IPS-20b (cell line): ENCODE data around the gene USP53.

ENCODE experiments used
- H3K27ac ChIP-seq: one replicate; pipeline ENCODE4 v1.5.1; 2013; ENCODE audit warnings: low read length
- H3K27me3 ChIP-seq: 2 replicates; pipeline ENCODE4 v1.6.1; 2013; ENCODE audit warnings: mild to moderate bottlenecking, low read length, inconsistent platforms; ENCODE audit not compliant: insufficient read depth
- H3K36me3 ChIP-seq: 2 replicates; pipeline ENCODE4 v1.6.1; 2013; ENCODE audit warnings: low read depth, mild to moderate bottlenecking, inconsistent platforms, low read length, moderate library complexity; ENCODE audit not compliant: insufficient read depth
- H3K4me1 ChIP-seq: 2 replicates; pipeline ENCODE4 v1.6.1; 2013; ENCODE audit warnings: mild to moderate bottlenecking, control low read depth, inconsistent platforms, low read length, moderate library complexity; ENCODE audit not compliant: insufficient read depth
- H3K4me3 ChIP-seq: 2 replicates; pipeline ENCODE4 v1.5.1; 2013; ENCODE audit warnings: mild to moderate bottlenecking, low read length, inconsistent platforms
- H3K9ac ChIP-seq: 2 replicates; pipeline ENCODE4 v1.6.1; 2013; ENCODE audit warnings: low read depth, mild to moderate bottlenecking, inconsistent platforms, low read length, moderate library complexity
- H3K9me3 ChIP-seq: 2 replicates; pipeline ENCODE4 v1.6.1; 2013; ENCODE audit warnings: mild to moderate bottlenecking, low read depth, low read length, inconsistent platforms; ENCODE audit not compliant: insufficient read depth

USP53 gene

GRCh38 chr4:119205690-119206089 is 6.8 kb upstream of the USP53 start:
- H3K27ac ChIP-seq, result no peak overlapping the region
- H3K9me3 ChIP-seq, result no peaks in the 10 kb centered on the region
- no peak overlapping the region for H3K9ac ChIP-seq
- H3K4me3 ChIP-seq, result no peak overlapping the region
- no peaks in the 10 kb centered on the region for H3K36me3 ChIP-seq
- peaks cover 7% of the 10 kb centered on the region for H3K27me3 ChIP-seq
- peaks cover 14% of the 10 kb centered on the region for H3K4me1 ChIP-seq

- Histone ChIP-seq H3K4me3 (no peak overlapping the region), H3K27me3 (peaks cover 12% of the 10 kb centered on the region), H3K9ac (no peak overlapping the region), H3K4me1 (peaks cover 19% of the 10 kb centered on the region), H3K36me3 (no peaks in the 10 kb centered on the region), H3K27ac (no peak overlapping the region), H3K9me3 (no peaks in the 10 kb centered on the region)
These were observed 6.3 kb upstream of the USP53 start for GRCh38 chr4:119206178-119206577.

GRCh38 chr4:119207051-119207450 is 5.5 kb upstream of the USP53 start:
- Histone ChIP-seq H3K4me3 (no peak overlapping the region), H3K27ac (no peak overlapping the region), H3K4me1 (peaks cover 19% of the 10 kb centered on the region), H3K9ac (no peak overlapping the region), H3K27me3 (peaks cover 15% of the 10 kb centered on the region), H3K9me3 (no peaks in the 10 kb centered on the region), H3K36me3 (no peaks in the 10 kb centered on the region)

GRCh38 chr4:119209077-119209476 is 3.4 kb upstream of the USP53 start:
- Histone ChIP-seq H3K36me3 (no peaks in the 10 kb centered on the region), H3K4me1 (peaks cover 19% of the 10 kb centered on the region), H3K27me3 (peaks cover 15% of the 10 kb centered on the region), H3K9me3 (no peaks in the 10 kb centered on the region), H3K9ac (no peak overlapping the region), H3K4me3 (no peak overlapping the region), H3K27ac (no peak overlapping the region)

- Histone ChIP-seq H3K9ac (no peak overlapping the region), H3K27ac (no peak overlapping the region), H3K36me3 (no peaks in the 10 kb centered on the region), H3K4me3 (no peak overlapping the region), H3K27me3 (peaks cover 15% of the 10 kb centered on the region), H3K9me3 (no peaks in the 10 kb centered on the region), H3K4me1 (peaks cover 17% of the 10 kb centered on the region)
These were observed 2.9 kb upstream of the USP53 start for GRCh38 chr4:119209586-119209985.

- no peaks in the 10 kb centered on the region for H3K36me3 ChIP-seq
- no peak overlapping the region for H3K27ac ChIP-seq
- peaks cover 14% of the 10 kb centered on the region for H3K4me1 ChIP-seq
- H3K4me3 ChIP-seq, result peak overlapping the region; percentile 84
- peaks cover 15% of the 10 kb centered on the region for H3K27me3 ChIP-seq
- H3K9ac ChIP-seq, result no peak overlapping the region; the same call in 1 of the 2 replicates
- no peaks in the 10 kb centered on the region for H3K9me3 ChIP-seq
These were observed 1.7 kb upstream of the USP53 start for GRCh38 chr4:119210775-119211174.

- no peaks in the 10 kb centered on the region for H3K36me3 ChIP-seq
- peak overlapping the region; percentile 92 for H3K9ac ChIP-seq
- peak overlapping the region; percentile 76 for H3K27ac ChIP-seq
- peaks cover 14% of the 10 kb centered on the region for H3K4me1 ChIP-seq
- peaks cover 15% of the 10 kb centered on the region for H3K27me3 ChIP-seq
- H3K9me3 ChIP-seq, result no peaks in the 10 kb centered on the region
- peak overlapping the region; percentile 84 for H3K4me3 ChIP-seq
These were observed 663 bp upstream of the USP53 start for GRCh38 chr4:119211867-119212233.

- Histone ChIP-seq H3K9me3 (no peaks in the 10 kb centered on the region), H3K4me1 (peaks cover 14% of the 10 kb centered on the region), H3K36me3 (peaks cover 10% of the 10 kb centered on the region), H3K27me3 (peaks cover 15% of the 10 kb centered on the region), H3K27ac (peak overlapping the region; percentile 45), H3K4me3 (peak overlapping the region; percentile 84), H3K9ac (peak overlapping the region; percentile 92)
These were observed 572 bp downstream of the USP53 start for GRCh38 chr4:119212964-119213606.

GRCh38 chr4:119218093-119218492 is 5.6 kb downstream of the USP53 start:
- H3K4me3 ChIP-seq, result no peak overlapping the region

GRCh38 chr4:119221412-119221811 is 8.9 kb downstream of the USP53 start:
- peaks cover 35% of the 10 kb centered on the region for H3K36me3 ChIP-seq
- H3K4me3 ChIP-seq, result no peak overlapping the region
- H3K9me3 ChIP-seq, result no peaks in the 10 kb centered on the region
- H3K9ac ChIP-seq, result no peak overlapping the region
- no peaks in the 10 kb centered on the region for H3K4me1 ChIP-seq
- H3K27ac ChIP-seq, result no peak overlapping the region
- no peaks in the 10 kb centered on the region for H3K27me3 ChIP-seq

More at GRCh38 chr4:119218093-119218492, 5.6 kb downstream of the USP53 start:
- H3K9me3 ChIP-seq, result no peaks in the 10 kb centered on the region
- H3K9ac ChIP-seq, result no peak overlapping the region
- H3K27me3 ChIP-seq, result no peaks in the 10 kb centered on the region
- H3K36me3 ChIP-seq, result peaks cover 35% of the 10 kb centered on the region
- no peaks in the 10 kb centered on the region for H3K4me1 ChIP-seq
- no peak overlapping the region for H3K27ac ChIP-seq

GRCh38 chr4:119227690-119228089 is 15.2 kb downstream of the USP53 start:
- H3K4me1 ChIP-seq, result no peaks in the 10 kb centered on the region
- H3K9ac ChIP-seq, result no peak overlapping the region
- no peaks in the 10 kb centered on the region for H3K27me3 ChIP-seq
- no peak overlapping the region for H3K27ac ChIP-seq
- no peaks in the 10 kb centered on the region for H3K9me3 ChIP-seq
- no peaks in the 10 kb centered on the region for H3K36me3 ChIP-seq
- H3K4me3 ChIP-seq, result no peak overlapping the region

GRCh38 chr4:119228406-119228805 is 15.9 kb downstream of the USP53 start:
- no peaks in the 10 kb centered on the region for H3K27me3 ChIP-seq
- H3K9ac ChIP-seq, result no peak overlapping the region
- no peak overlapping the region for H3K4me3 ChIP-seq
- H3K27ac ChIP-seq, result no peak overlapping the region
- H3K36me3 ChIP-seq, result no peaks in the 10 kb centered on the region
- H3K9me3 ChIP-seq, result no peaks in the 10 kb centered on the region
- no peaks in the 10 kb centered on the region for H3K4me1 ChIP-seq
